ENCODE data around the gene PKP4.

DNA sequence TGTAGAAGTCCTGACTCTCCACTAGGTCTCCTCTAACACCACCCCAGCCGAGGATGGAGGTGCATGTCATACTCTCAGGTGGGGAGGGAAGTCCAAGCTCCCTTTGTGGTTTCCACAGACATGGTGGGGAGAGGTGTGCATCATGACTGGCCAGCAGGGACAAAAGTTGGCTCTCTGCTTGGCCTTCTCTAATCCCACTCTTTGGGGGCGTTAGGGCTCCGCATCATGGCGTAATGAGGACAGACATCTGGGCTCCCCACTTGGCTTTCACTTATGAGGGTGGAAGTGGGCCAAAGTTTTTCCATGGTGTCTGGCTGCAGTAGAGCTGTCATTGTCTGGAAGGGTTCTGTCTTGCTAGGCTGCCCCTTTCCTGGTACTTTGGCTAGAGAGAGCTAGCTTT lies 257.7 kb downstream of the PKP4 start:
- TF ChIP-seq, protein P1, sequence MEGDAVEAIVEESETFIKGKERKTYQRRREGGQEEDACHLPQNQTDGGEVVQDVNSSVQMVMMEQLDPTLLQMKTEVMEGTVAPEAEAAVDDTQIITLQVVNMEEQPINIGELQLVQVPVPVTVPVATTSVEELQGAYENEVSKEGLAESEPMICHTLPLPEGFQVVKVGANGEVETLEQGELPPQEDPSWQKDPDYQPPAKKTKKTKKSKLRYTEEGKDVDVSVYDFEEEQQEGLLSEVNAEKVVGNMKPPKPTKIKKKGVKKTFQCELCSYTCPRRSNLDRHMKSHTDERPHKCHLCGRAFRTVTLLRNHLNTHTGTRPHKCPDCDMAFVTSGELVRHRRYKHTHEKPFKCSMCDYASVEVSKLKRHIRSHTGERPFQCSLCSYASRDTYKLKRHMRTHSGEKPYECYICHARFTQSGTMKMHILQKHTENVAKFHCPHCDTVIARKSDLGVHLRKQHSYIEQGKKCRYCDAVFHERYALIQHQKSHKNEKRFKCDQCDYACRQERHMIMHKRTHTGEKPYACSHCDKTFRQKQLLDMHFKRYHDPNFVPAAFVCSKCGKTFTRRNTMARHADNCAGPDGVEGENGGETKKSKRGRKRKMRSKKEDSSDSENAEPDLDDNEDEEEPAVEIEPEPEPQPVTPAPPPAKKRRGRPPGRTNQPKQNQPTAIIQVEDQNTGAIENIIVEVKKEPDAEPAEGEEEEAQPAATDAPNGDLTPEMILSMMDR (IDR thresholded peaks at IDR 0.05) = no peak
- TF ChIP-seq POLR2A (IDR thresholded peaks at IDR 0.05) = no peak

Data from ovary (tissue), 3 donors.